Liver (tissue), 9 donors: Measurements from ENCODE around the gene OR2AG2. TPM values are rescaled to one million over a fixed set of nuclear protein-coding genes. Genes with fewer than 3 reads are reported as not detected.
"Not testable (repeated sequence)": the region's sequence is repeated elsewhere in the genome, so short reads cannot be mapped to it uniquely, and the experiment has no call there.

Source experiments
- DNase-seq: peaks from one replicate; pipeline ENCODE4 v3.0.0-alpha.2; 2017; ENCODE audit warnings: low spot score
- H3K27ac ChIP-seq, 2 donors: one replicate each; pipeline ENCODE4 v1.7.0; 2013; ENCODE audit warnings: inconsistent platforms in 2 of 2, low read length in 2 of 2, control low read depth in 1 of 2, low read depth in 1 of 2, mild to moderate bottlenecking in 1 of 2
- H3K27me3 ChIP-seq, 4 donors: one replicate each; pipeline versions ENCODE4 v1.6.1 to v1.7.0; 2013; ENCODE audit warnings: low read length in 3 of 4, inconsistent platforms in 1 of 4, mild to moderate bottlenecking in 1 of 4, moderate library complexity in 1 of 4; ENCODE audit not compliant: control insufficient read depth in 4 of 4, insufficient read depth in 4 of 4
- H3K36me3 ChIP-seq, 4 donors: one replicate each; pipeline versions ENCODE4 v1.6.1 to v1.7.0; 2013; ENCODE audit warnings: low read length in 3 of 4, mild to moderate bottlenecking in 3 of 4, low read depth in 1 of 4, moderate library complexity in 1 of 4; ENCODE audit not compliant: control insufficient read depth in 4 of 4, insufficient read depth in 3 of 4
- H3K4me1 ChIP-seq, 4 donors: one replicate each; pipeline versions ENCODE4 v1.6.1 to v1.7.0; 2013; ENCODE audit warnings: low read length in 3 of 4, mild to moderate bottlenecking in 3 of 4, moderate library complexity in 1 of 4; ENCODE audit not compliant: control insufficient read depth in 4 of 4, insufficient read depth in 4 of 4
- H3K4me3 ChIP-seq, 3 donors: one replicate each; pipeline versions ENCODE4 v1.6.1 to v1.7.0; 2013; ENCODE audit warnings: low read length in 3 of 3, control low read depth in 1 of 3, low read depth in 1 of 3, mild to moderate bottlenecking in 1 of 3
- H3K9ac ChIP-seq, 2 donors: one replicate each; pipeline ENCODE4 v1.7.0; 2013; ENCODE audit warnings: low read length in 2 of 2, mild to moderate bottlenecking in 2 of 2, moderate library complexity in 2 of 2, control low read depth in 1 of 2, low read depth in 1 of 2
- H3K9me3 ChIP-seq, 4 donors: one replicate each; pipeline versions ENCODE4 v1.6.1 to v1.7.0; 2013; ENCODE audit warnings: low read length in 3 of 4; ENCODE audit not compliant: control insufficient read depth in 4 of 4
- CTCF ChIP-seq: fragments of 150-350 bp; IDR thresholded peaks from 2 replicates; pipeline ENCODE4 v1.5.1; 2017; ENCODE audit warnings: improper control_type of control experiment, low read depth, low read length; ENCODE audit not compliant: missing input control
- FOXA1 ChIP-seq: IDR thresholded peaks from 2 replicates; pipeline ENCODE4 v1.6.1; 2016; ENCODE audit warnings: antibody characterized with exemption
- GABPA ChIP-seq, 2 donors: IDR thresholded peaks in 1 of 2; conservative IDR thresholded peaks in 1 of 2; 2 replicates each; pipeline ENCODE4 v1.6.1; 2016; ENCODE audit warnings: antibody characterized with exemption in 2 of 2, mild to moderate bottlenecking in 1 of 2, moderate library complexity in 1 of 2
- HNF4A ChIP-seq, 2 donors: conservative IDR thresholded peaks; 2 replicates each; pipeline ENCODE4 v1.6.1; 2016; ENCODE audit warnings: antibody characterized with exemption in 2 of 2, mild to moderate bottlenecking in 2 of 2
- HNF4G ChIP-seq: IDR thresholded peaks from 2 replicates; pipeline ENCODE4 v1.6.1; 2016; ENCODE audit warnings: antibody characterized with exemption
- JUND ChIP-seq, 2 donors: IDR thresholded peaks; 2 replicates each; pipeline ENCODE4 v1.6.1; 2016; ENCODE audit warnings: antibody characterized with exemption in 2 of 2
- MAX ChIP-seq: IDR thresholded peaks from 2 replicates; pipeline ENCODE4 v1.6.1; 2016; ENCODE audit warnings: antibody characterized with exemption
- NR2F2 ChIP-seq: IDR thresholded peaks from 2 replicates; pipeline ENCODE4 v1.6.1; 2016; ENCODE audit warnings: antibody characterized with exemption
- RAD21 ChIP-seq, 2 donors: IDR thresholded peaks; 2 replicates each; pipeline ENCODE4 v1.6.1; 2016; ENCODE audit warnings: antibody characterized with exemption in 2 of 2, mild to moderate bottlenecking in 2 of 2
- REST ChIP-seq: IDR thresholded peaks from 2 replicates; pipeline ENCODE4 v1.6.1; 2016; ENCODE audit warnings: antibody characterized with exemption, mild to moderate bottlenecking
- RXRA ChIP-seq, 2 donors: IDR thresholded peaks; 2 replicates each; pipeline ENCODE4 v1.6.1; 2017 to 2018; ENCODE audit warnings: antibody characterized with exemption in 2 of 2, mild to moderate bottlenecking in 1 of 2
- TAF1 ChIP-seq: conservative IDR thresholded peaks from 2 replicates; pipeline ENCODE4 v1.6.1; 2016; ENCODE audit warnings: antibody characterized with exemption, mild to moderate bottlenecking
- WGBS: extraction: QIAGEN DNeasy Blood & Tissue Kit; methylation state at CpG from one replicate; pipeline ENCODE4 v1.1.7; 2013; 5-methylcytosine and 5-hydroxymethylcytosine counted together
- polyA plus RNA-seq, 2 donors: library from polyadenylated mRNA; stranded (reverse) in 1 of 2; unstranded in 1 of 2; fragments of 200-250 nt in 1 of 2; fragments of >200 nt in 1 of 2; fragmentation: Nextera tagmentation in 1 of 2; extraction: Ambion mirVana in 1 of 2; gene quantifications; one replicate each; pipeline versions ENCODE4 v1.2.1 to v1.2.3, GENCODE V29; 2013 to 2015
- total RNA-seq, 2 donors: library from RNA; depleted of rRNA; stranded (reverse); fragments of >200 nt; gene quantifications; one replicate each; pipeline ENCODE4 v1.2.3, GENCODE V29; 2014
- donor health status: healthy.
- donor health status: healthy.
- donor health status: healthy.
- donor health status: healthy.
- donor health status: healthy.

OR2AG2 gene
- total and polyA plus RNA-seq, 4 donors = under 0.01 TPM; not detected in 3

GRCh38 chr11:6812390-6813005 lies 40.7 kb upstream of the OR2AG2 start:
- no peaks in the 10 kb centered on the region for H3K36me3 ChIP-seq
- WGBS = 16% methylated on average over 6 of the region's 6 CpGs
- H3K27ac ChIP-seq = no peak overlapping the region
- no peaks in the 10 kb centered on the region for H3K27me3 ChIP-seq
- no peak overlapping the region for H3K4me3 ChIP-seq
- no peak for DNase-seq
- TF ChIP-seq CTCF (peak; percentile 82), RAD21 (IDR thresholded peaks at IDR 0.05) (peak; percentile 62 to 77), TAF1 (no peak), HNF4G (no peak)
- no peak overlapping the region for H3K9ac ChIP-seq
- no peaks in the 10 kb centered on the region for H3K9me3 ChIP-seq
- no peaks in the 10 kb centered on the region for H3K4me1 ChIP-seq

- H3K9ac ChIP-seq, H3K4me1 ChIP-seq, H3K9me3 ChIP-seq, H3K27ac ChIP-seq, H3K36me3 ChIP-seq, H3K27me3 ChIP-seq, H3K4me3 ChIP-seq, DNase-seq: not testable (repeated sequence)
Observed at GRCh38 chr11:6801075-6801474, 29.3 kb upstream of the OR2AG2 start.

GRCh38 chr11:6799402-6799801 lies 27.6 kb upstream of the OR2AG2 start, which contains the start of gene OR6A2:
Gene OR6A2 (minus strand): TSS chr11:6799689. CDS start chr11:6795708, 3,981 bp downstream.
- TF ChIP-seq JUND (IDR thresholded peaks at IDR 0.05) = no peak
- no peak for TF ChIP-seq NR2F2
- TF ChIP-seq HNF4A (conservative IDR thresholded peaks at IDR 0.05) = no peak
- no peak for TF ChIP-seq REST
- TF ChIP-seq FOXA1 = no peak
- TF ChIP-seq GABPA (IDR thresholded peaks at IDR 0.05 in 1 of 2, conservative IDR thresholded peaks at IDR 0.05 in 1 of 2) = no peak
- TF ChIP-seq MAX = no peak
- TF ChIP-seq RXRA (IDR thresholded peaks at IDR 0.05) = no peak
- WGBS = 83% methylated on average over 1 of the region's 1 CpG
- H3K4me3 ChIP-seq = no peak within 1 kb of the TSS

More at GRCh38 chr11:6799402-6799801, 27.6 kb upstream of the OR2AG2 start, which contains the start of gene OR6A2:
- Histone ChIP-seq H3K4me1 (no peaks in the 10 kb centered on the region), H3K9me3 (no peaks in the 10 kb centered on the region), H3K27me3 (no peaks in the 10 kb centered on the region), H3K27ac (no peak within 1 kb of the TSS), H3K36me3 (no peaks in the 10 kb centered on the region), H3K9ac (no peak within 1 kb of the TSS)
- no peak for DNase-seq
